ENCODE data around the gene ITGB6. TPM values are rescaled to one million over a fixed set of nuclear protein-coding genes. Genes with fewer than 3 reads are reported as not detected.
A peak's percentile ranks its signal among the peaks of the same experiment; 100 is the strongest.

The ITGB6 gene
- total RNA-seq, 2 donors from 2014 or later: 13.2 to 24.6 TPM

DNA sequence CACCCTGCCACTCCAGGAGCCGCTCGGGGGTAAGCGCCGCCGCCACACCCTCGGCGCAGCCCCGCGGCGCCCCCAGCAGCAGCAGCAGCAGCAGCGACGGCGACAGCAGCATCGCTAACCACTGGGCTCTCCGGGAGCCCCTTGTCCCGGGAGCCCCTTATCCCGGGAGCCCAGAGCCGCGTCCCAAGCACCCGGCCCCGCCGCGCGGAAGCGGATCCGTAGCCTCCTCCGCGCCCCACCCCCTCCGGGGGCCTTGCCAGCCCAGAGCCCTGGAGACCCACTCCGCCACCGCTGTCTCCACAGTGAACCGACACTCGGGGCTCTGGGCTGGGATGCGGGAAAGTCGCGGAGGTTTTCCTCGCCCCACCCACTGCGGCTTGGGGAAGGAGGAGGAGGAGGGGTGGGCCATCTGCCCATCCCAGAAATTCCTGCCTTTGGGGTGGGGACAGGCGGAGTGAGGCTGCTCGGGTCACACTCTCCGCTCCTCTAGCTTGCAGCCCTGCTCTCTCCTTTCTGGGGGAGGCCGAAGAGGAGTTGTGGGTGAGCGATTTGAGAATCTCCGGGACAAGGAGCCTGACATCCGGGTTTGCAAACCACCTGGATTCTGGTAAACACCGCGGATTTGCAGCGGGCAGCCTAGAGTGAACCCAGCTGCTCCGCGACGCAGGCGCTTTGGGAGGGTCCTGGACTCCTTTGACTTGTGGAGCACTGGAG, 137.6 kb downstream of the ITGB6 start, which contains the start of gene PLA2R1:
PLA2R1 (minus strand) TSS at position 324 of the 714 bp plus-strand sequence; CDS start at position 112, 212 bp downstream.
- DNase-seq: peak; percentile 79
- H3K36me3 ChIP-seq: no peaks in the 10 kb centered on the region
- peak within 1 kb of the TSS; percentile 58 to 85 for H3K9ac ChIP-seq (ENCODE audit: low read depth in 2 of 2, low read length in 2 of 2)
- H3K4me1 ChIP-seq: peaks cover 7% of the 10 kb centered on the region
- H3K4me3 ChIP-seq: peak within 1 kb of the TSS; percentile 71
- no peaks in the 10 kb centered on the region for H3K9me3 ChIP-seq
- no peak for TF ChIP-seq CTCF (IDR thresholded peaks at IDR 0.05)
- peak within 1 kb of the TSS; percentile 9 for H3K27ac ChIP-seq
- no peaks in the 10 kb centered on the region for H3K27me3 ChIP-seq
- intact Hi-C loops (cut with DNase I): no loop called here

GRCh38 chr2:160061944-160062291, 138.2 kb downstream of the ITGB6 start:
- intact Hi-C loops (cut with DNase I): no loop called here
- Histone ChIP-seq H3K27me3 (no peaks in the 10 kb centered on the region), H3K4me3 (peak overlapping the region; percentile 71), H3K27ac (peak overlapping the region; percentile 9), H3K9ac (ENCODE audit: low read depth in 2 of 2, low read length in 2 of 2) (peak overlapping the region; percentile 58 to 85), H3K4me1 (peaks cover 7% of the 10 kb centered on the region), H3K9me3 (no peaks in the 10 kb centered on the region), H3K36me3 (no peaks in the 10 kb centered on the region)
- no peak for TF ChIP-seq CTCF (IDR thresholded peaks at IDR 0.05)
- peak; percentile 28 for DNase-seq

DNA sequence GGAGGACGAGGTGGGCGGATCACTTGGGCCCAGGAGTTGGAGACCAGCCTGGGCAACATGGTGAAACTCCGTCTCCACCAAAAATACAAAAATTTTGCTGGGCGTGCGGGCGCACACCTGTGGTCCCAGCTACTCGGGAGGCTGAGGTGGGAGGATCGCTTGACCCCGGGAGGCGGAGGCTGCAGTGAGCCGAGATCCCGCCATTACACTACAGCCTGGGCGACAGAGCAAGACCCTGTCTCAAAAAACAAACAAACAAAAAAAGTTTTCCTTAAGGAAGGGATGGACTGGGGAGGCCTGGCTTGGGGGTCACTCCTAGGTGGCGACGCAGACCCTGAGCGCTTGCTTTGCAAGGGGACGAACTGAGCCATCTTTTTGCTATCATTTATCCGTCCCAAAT, 138.5 kb downstream of the ITGB6 start:
- DNase-seq: no peak
- peak overlapping the region; percentile 58 to 85 for H3K9ac ChIP-seq (ENCODE audit: low read depth in 2 of 2, low read length in 2 of 2)

DNA sequence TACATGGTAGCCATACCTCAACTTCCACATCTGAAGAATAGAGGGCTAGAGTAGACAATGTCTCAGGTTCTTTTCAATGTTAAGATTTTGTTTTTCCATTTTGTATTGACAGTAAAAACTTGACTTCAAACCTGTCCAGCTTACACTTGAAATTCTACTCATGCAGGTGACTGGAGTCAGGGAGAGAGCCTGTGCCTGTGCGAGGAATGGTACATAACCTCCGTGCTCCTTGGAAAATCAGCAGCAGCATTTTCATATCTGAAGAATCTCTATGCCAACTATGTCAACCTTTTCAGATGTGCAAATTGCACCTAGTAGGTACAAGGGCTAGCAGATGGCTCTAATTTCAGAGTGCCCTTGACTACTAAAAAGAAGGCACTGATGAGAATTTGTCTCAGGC, 139.8 kb downstream of the ITGB6 start:
- intact Hi-C loops (cut with DNase I): no loop called here
- no peak overlapping the region for H3K9ac ChIP-seq (ENCODE audit: low read depth in 2 of 2, low read length in 2 of 2)
- no peaks in the 10 kb centered on the region for H3K9me3 ChIP-seq
- H3K4me1 ChIP-seq: peaks cover 7% of the 10 kb centered on the region
- TF ChIP-seq CTCF (IDR thresholded peaks at IDR 0.05): no peak
- H3K27me3 ChIP-seq: no peaks in the 10 kb centered on the region
- no peaks in the 10 kb centered on the region for H3K36me3 ChIP-seq
- no peak for DNase-seq
- H3K4me3 ChIP-seq: no peak overlapping the region
- no peak overlapping the region for H3K27ac ChIP-seq

More for the DNA sequence above, 138.5 kb downstream of the ITGB6 start:
- H3K27me3 ChIP-seq: no peaks in the 10 kb centered on the region
- H3K9me3 ChIP-seq: no peaks in the 10 kb centered on the region
- no peak for TF ChIP-seq CTCF (IDR thresholded peaks at IDR 0.05)
- no peak overlapping the region for H3K27ac ChIP-seq
- H3K36me3 ChIP-seq: no peaks in the 10 kb centered on the region
- peaks cover 7% of the 10 kb centered on the region for H3K4me1 ChIP-seq
- H3K4me3 ChIP-seq: peak overlapping the region; percentile 71
- intact Hi-C loops (cut with DNase I): no loop called here

GRCh38 chr2:160057356-160057755, 142.7 kb downstream of the ITGB6 start:
- no peak for DNase-seq
- H3K27ac ChIP-seq: no peak overlapping the region

More at GRCh38 chr2:160057356-160057755, 142.7 kb downstream of the ITGB6 start:
- Histone ChIP-seq H3K9ac (ENCODE audit: low read depth in 2 of 2, low read length in 2 of 2) (no peak overlapping the region), H3K4me3 (no peak overlapping the region), H3K9me3 (no peaks in the 10 kb centered on the region), H3K27me3 (no peaks in the 10 kb centered on the region), H3K4me1 (no peaks in the 10 kb centered on the region), H3K36me3 (no peaks in the 10 kb centered on the region)
- no peak for TF ChIP-seq CTCF (IDR thresholded peaks at IDR 0.05)
- intact Hi-C loops (cut with DNase I): no loop called here
